ENCODE measurements around the gene TPRG1L. TPM values are rescaled to one million over a fixed set of nuclear protein-coding genes. Genes with fewer than 3 reads are reported as not detected.

Gene TPRG1L
- total RNA-seq, 2 donors from 2014 or later: 12.5 to 15.5 TPM

GRCh38 chr1:3632298-3632697, 7.5 kb downstream of the TPRG1L start:
- ATAC-seq (replicated peaks in 1 of 2) (no peak), DNase-seq (no peak)
- no peak overlapping the region for H3K4me3 Mint-ChIP-seq
- no peak overlapping the region for H3K27ac Mint-ChIP-seq
- H3K36me3 Mint-ChIP-seq (ENCODE audit: insufficient read depth in 2 of 2): peaks cover 1 to 7% of the 10 kb centered on the region in 2 donors
- H3K4me1 Mint-ChIP-seq (ENCODE audit: low read depth): no peaks in the 10 kb centered on the region
- no peaks in the 10 kb centered on the region for H3K27me3 Mint-ChIP-seq (ENCODE audit: low read depth)
- H3K9me3 Mint-ChIP-seq: no peaks in the 10 kb centered on the region

DNA sequence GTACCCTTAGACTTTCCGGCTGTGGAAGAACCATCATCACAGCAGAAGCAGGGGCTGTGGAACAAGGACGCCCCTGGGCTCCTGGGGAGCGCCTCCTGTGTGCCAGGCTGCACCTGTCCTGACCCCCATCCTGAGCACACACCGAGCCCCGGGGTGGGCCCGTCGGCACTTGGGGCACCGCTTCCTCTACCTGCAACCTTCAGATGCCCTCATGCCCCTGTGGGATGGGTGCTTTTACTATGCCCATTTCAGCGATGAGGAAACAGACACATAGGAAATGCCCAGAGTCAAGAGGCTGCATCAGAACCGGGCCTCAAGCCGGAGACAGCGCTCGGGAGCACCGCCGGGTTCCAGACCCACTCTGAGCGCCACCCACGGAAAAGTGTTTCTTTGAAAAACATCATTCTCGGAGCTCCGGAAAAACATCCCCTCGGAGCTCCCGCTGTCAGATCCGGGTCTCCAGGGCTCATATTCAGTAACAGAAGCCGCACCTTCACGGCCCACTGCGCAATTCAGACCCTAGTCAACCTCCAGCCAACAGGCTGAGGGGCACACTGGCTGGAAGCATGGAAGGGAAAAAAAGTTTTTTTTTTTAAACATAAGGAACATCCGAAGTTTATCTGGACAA, 8.0 kb downstream of the TPRG1L start:
- ATAC-seq (replicated peaks in 1 of 2) (no peak), DNase-seq (no peak)
- Mint-ChIP-seq H3K9me3 (no peaks in the 10 kb centered on the region), H3K27me3 (ENCODE audit: low read depth) (no peaks in the 10 kb centered on the region), H3K4me1 (ENCODE audit: low read depth) (no peaks in the 10 kb centered on the region), H3K36me3 (ENCODE audit: insufficient read depth in 2 of 2) (peaks cover 1 to 7% of the 10 kb centered on the region in 2 donors), H3K4me3 (no peak overlapping the region), H3K27ac (no peak overlapping the region)

DNA sequence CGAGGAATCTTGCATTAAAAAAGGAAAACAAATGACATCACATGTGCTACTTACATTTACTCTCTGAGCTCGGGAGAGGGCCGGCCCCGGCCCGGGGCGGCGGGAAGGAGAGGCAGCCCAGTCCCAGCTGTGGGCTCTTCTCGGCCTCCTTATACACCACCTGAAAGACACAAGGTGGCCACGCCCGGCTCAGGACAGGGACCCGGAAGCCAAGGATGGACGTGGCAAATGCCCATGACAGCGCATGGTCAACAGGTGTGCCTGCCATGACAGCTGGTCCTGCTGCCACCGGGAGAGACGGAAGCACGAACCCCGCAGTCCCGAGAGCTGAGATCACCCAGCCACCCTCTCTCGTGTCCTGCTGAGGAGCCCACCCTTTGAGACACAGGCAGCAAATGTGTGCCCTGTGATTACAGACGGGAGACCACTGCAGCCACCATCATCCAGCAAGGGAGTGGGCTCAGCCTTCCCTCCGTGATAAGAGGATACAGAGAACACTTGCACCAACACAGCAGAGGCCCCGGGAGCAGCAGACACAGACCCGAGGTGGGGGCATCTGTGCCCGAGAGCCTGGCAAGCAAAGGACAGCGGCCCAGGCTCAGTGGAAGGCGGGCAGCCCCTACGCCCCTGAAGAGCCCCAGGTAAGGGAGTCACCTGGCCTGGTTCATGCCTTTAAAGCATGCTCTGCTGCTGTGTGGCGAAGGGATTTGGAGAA, 8.7 kb downstream of the TPRG1L start:
- H3K4me1 Mint-ChIP-seq (ENCODE audit: low read depth): no peaks in the 10 kb centered on the region
- H3K27me3 Mint-ChIP-seq (ENCODE audit: low read depth): no peaks in the 10 kb centered on the region
- ATAC-seq (replicated peaks in 1 of 2) (no peak), DNase-seq (no peak)
- peaks cover 1 to 7% of the 10 kb centered on the region in 2 donors for H3K36me3 Mint-ChIP-seq (ENCODE audit: insufficient read depth in 2 of 2)
- no peak overlapping the region for H3K27ac Mint-ChIP-seq
- H3K4me3 Mint-ChIP-seq: no peak overlapping the region
- no peaks in the 10 kb centered on the region for H3K9me3 Mint-ChIP-seq

DNA sequence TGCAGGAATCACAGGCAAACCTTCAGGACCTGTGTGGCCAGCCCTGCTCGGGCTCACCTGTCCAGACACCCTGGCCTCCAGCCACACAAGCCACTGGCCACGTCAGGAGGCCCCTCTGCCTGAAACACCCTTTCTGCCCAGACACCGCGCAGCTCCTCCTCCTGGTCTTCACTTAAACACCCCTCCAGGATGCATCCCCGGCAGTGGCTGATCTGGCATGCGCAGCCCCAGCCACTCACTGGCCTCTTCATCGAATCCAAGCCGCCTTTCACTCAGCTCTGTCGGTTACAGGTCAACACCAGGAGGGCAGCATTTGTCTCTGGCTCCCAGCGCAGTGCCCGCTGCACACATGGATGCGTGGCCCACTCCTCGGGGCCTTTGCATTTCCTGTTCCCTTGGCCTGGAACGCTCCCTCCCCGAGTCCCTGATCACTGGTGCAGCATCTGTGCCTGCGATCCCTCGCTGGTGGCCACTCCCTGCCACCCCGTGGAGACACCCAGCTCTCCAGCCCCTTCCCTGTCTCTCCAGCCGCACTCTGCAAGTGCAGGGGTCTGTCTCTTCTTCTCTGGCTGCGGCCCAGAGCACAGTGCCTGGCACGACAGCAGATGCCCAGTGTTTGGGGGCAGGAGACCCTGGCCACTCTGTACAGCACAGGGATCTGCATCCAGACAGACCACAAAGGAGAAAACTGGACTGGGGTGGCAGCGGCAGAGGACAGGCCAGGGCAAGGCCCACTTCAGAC, 9.4 kb downstream of the TPRG1L start:
- no peak for ATAC-seq (replicated peaks in 1 of 2)
- peaks cover 3 to 7% of the 10 kb centered on the region in 2 donors for H3K36me3 Mint-ChIP-seq (ENCODE audit: insufficient read depth in 2 of 2)
- no peaks in the 10 kb centered on the region for H3K27me3 Mint-ChIP-seq (ENCODE audit: low read depth)
- no peak for DNase-seq
- H3K4me3 Mint-ChIP-seq: no peak overlapping the region
- no peak overlapping the region for H3K27ac Mint-ChIP-seq
- no peaks in the 10 kb centered on the region for H3K4me1 Mint-ChIP-seq (ENCODE audit: low read depth)
- no peaks in the 10 kb centered on the region for H3K9me3 Mint-ChIP-seq

GRCh38 chr1:3636080-3636479, 11.3 kb downstream of the TPRG1L start:
- no peak for ATAC-seq (replicated peaks in 1 of 2)
- Mint-ChIP-seq H3K4me3 (no peak overlapping the region), H3K9me3 (no peaks in the 10 kb centered on the region), H3K4me1 (ENCODE audit: low read depth) (no peaks in the 10 kb centered on the region), H3K27ac (no peak overlapping the region), H3K36me3 (ENCODE audit: insufficient read depth in 2 of 2) (peaks cover 3 to 5% of the 10 kb centered on the region in 2 donors), H3K27me3 (ENCODE audit: low read depth) (no peaks in the 10 kb centered on the region)
- DNase-seq: no peak

DNA sequence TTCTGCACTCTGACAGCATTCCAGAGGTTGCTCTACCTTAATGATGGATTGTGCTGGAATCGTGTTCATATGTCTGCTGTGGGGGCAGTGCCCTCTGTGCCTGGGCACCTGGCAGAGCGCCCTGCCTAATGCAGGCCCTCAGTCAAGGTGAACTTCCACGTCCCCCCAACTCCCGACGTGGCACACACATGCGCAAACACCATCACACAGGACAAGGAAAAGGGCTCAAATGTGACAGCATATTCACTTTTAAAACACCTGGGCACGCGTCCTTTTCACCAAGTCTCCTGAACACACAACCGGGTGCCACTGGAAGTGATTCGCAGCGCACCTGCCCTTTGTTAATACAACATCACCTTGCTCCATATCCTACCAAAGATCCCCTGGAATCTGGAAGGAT, 11.7 kb downstream of the TPRG1L start:
- H3K27ac Mint-ChIP-seq: no peak overlapping the region

GRCh38 chr1:3638027-3638426, 13.2 kb downstream of the TPRG1L start:
- H3K36me3 Mint-ChIP-seq (ENCODE audit: insufficient read depth in 2 of 2): peaks cover 5 to 6% of the 10 kb centered on the region in 2 donors
- no peaks in the 10 kb centered on the region for H3K4me1 Mint-ChIP-seq (ENCODE audit: low read depth)
- DNase-seq: no peak

More for the DNA sequence above, 11.7 kb downstream of the TPRG1L start:
- Mint-ChIP-seq H3K36me3 (ENCODE audit: insufficient read depth in 2 of 2) (peaks cover 3 to 5% of the 10 kb centered on the region in 2 donors), H3K9me3 (no peaks in the 10 kb centered on the region), H3K4me1 (ENCODE audit: low read depth) (no peaks in the 10 kb centered on the region), H3K4me3 (no peak overlapping the region), H3K27me3 (ENCODE audit: low read depth) (no peaks in the 10 kb centered on the region)
- ATAC-seq (replicated peaks in 1 of 2): no peak
- no peak for DNase-seq

DNA sequence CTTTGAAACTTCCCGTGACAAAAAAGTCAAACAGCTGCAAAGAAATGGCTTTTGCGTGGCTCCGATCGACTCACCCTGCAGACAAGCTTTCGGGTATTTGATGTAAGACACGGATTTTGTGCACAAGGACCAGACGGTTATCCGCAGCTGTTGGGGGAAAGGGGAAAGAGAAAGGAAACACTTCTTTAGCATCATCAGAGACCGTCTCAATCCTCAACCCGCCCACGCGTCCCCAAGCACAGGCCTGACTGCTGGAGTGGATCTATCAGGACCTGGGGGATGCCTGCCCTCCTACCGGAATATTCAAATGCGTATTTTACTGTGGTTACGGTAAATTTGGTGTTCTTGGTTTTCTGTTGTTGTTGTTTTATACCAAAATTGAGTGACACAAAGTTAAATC, 13.9 kb downstream of the TPRG1L start:
- H3K4me3 Mint-ChIP-seq: no peak overlapping the region
- no peaks in the 10 kb centered on the region for H3K9me3 Mint-ChIP-seq
- ATAC-seq (replicated peaks in 1 of 2) (no peak), DNase-seq (no peak)
- H3K27me3 Mint-ChIP-seq (ENCODE audit: low read depth): no peaks in the 10 kb centered on the region
- peaks cover 5 to 6% of the 10 kb centered on the region in 2 donors for H3K36me3 Mint-ChIP-seq (ENCODE audit: insufficient read depth in 2 of 2)
- H3K27ac Mint-ChIP-seq: no peak overlapping the region
- no peaks in the 10 kb centered on the region for H3K4me1 Mint-ChIP-seq (ENCODE audit: low read depth)

More at GRCh38 chr1:3638027-3638426, 13.2 kb downstream of the TPRG1L start:
- no peak for ATAC-seq (replicated peaks in 1 of 2)
- Mint-ChIP-seq H3K27me3 (ENCODE audit: low read depth) (no peaks in the 10 kb centered on the region), H3K9me3 (no peaks in the 10 kb centered on the region), H3K4me3 (no peak overlapping the region), H3K27ac (no peak overlapping the region)

- DNase-seq (no peak), ATAC-seq (replicated peaks in 1 of 2) (no peak)
- H3K27me3 Mint-ChIP-seq (ENCODE audit: low read depth): no peaks in the 10 kb centered on the region
- H3K4me3 Mint-ChIP-seq: no peak overlapping the region
- peaks cover 5% of the 10 kb centered on the region in 2 donors for H3K36me3 Mint-ChIP-seq (ENCODE audit: insufficient read depth in 2 of 2)
- H3K27ac Mint-ChIP-seq: no peak overlapping the region
- no peaks in the 10 kb centered on the region for H3K9me3 Mint-ChIP-seq
- H3K4me1 Mint-ChIP-seq (ENCODE audit: low read depth): no peaks in the 10 kb centered on the region
Observed at GRCh38 chr1:3639397-3639911, 14.6 kb downstream of the TPRG1L start.

DNA sequence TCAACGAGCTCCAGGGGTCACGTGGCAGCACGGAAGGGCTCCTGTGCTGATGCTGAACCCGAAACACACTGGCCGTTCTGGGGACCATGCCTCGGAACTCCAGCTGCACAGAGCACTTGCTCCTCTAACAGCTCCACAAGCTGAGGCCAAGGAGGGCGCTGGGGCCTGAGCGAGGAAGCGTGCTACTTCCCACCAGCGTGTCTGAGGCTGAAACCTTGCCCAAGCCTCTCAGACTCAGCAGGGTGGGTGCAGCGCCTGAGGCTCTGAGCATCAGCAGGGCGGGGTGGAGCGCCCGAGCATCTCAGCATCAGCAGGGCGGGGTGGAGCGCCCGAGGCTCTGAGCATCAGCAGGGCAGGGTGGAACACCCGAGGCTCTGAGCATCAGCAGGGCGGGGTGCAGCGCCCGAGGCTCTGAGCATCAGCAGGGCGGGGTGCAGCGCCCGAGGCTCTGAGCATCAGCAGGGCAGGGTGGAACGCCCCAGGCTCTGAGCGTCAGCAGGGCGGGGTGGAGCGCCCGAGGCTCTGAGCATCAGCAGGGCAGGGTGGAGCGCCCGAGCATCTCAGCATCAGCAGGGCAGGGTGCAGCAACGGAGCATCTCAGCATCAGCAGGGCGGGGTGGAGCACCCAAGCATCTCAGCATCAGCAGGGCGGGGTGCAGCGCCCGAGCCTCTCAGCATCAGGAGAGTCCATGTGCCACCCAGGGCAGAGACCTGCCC, 15.5 kb downstream of the TPRG1L start:
- no peak overlapping the region for H3K4me3 Mint-ChIP-seq
- peaks cover 3 to 5% of the 10 kb centered on the region in 2 donors for H3K36me3 Mint-ChIP-seq (ENCODE audit: insufficient read depth in 2 of 2)
- DNase-seq (no peak), ATAC-seq (replicated peaks in 1 of 2) (no peak)
- H3K9me3 Mint-ChIP-seq: no peaks in the 10 kb centered on the region
- no peaks in the 10 kb centered on the region for H3K4me1 Mint-ChIP-seq (ENCODE audit: low read depth)
- H3K27ac Mint-ChIP-seq: no peak overlapping the region
- no peaks in the 10 kb centered on the region for H3K27me3 Mint-ChIP-seq (ENCODE audit: low read depth)

- Mint-ChIP-seq H3K36me3 (ENCODE audit: insufficient read depth in 2 of 2) (peaks cover 3 to 5% of the 10 kb centered on the region in 2 donors), H3K4me3 (no peak overlapping the region), H3K27ac (no peak overlapping the region), H3K9me3 (no peaks in the 10 kb centered on the region), H3K27me3 (ENCODE audit: low read depth) (no peaks in the 10 kb centered on the region), H3K4me1 (ENCODE audit: low read depth) (no peaks in the 10 kb centered on the region)
- ATAC-seq (replicated peaks in 1 of 2) (no peak), DNase-seq (no peak)
Observed at GRCh38 chr1:3641046-3641760, 16.4 kb downstream of the TPRG1L start.

DNA sequence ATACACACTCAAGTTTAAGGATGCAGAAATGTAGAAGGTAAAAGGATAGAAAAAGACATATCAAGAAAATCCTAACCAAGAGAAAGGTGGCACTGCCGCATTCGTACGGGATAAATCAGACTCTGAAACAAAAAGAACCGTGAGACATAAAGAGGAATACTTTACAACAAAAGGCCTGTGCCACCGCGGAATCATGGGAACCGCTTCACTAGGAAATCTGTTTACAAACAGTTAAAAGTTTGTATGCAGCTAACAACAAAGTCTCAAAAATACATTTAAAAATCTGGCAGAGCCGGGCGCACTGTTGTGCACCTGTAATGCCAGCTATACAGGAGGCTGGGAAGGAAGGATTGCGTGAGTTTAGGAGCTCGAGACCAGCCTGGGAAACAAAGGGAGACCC, 17.0 kb downstream of the TPRG1L start:
- Mint-ChIP-seq H3K4me1 (ENCODE audit: low read depth) (no peaks in the 10 kb centered on the region), H3K9me3 (no peaks in the 10 kb centered on the region), H3K27ac (no peak overlapping the region), H3K4me3 (no peak overlapping the region), H3K27me3 (ENCODE audit: low read depth) (no peaks in the 10 kb centered on the region), H3K36me3 (ENCODE audit: insufficient read depth in 2 of 2) (peaks cover 3 to 4% of the 10 kb centered on the region in 2 donors)
- no peak for DNase-seq
- no peak for ATAC-seq (replicated peaks in 1 of 2)
